Neural cell (in vitro differentiated cells): ENCODE data around the gene TDRD6. TPM values are rescaled to one million over a fixed set of nuclear protein-coding genes. Genes with fewer than 3 reads are reported as not detected.

Source experiments
- H2AFZ ChIP-seq: fragments of 200-600, 300-800 bp; sonication (generic), shearing (Covaris generic); 2 replicates; pipeline ENCODE4 v1.6.0; 2014; ENCODE audit warnings: low read depth, mild to moderate bottlenecking, antibody characterized with exemption, low read length, moderate library complexity
- H3F3A ChIP-seq: fragments of 200-600 bp; shearing (Covaris generic); 2 replicates; pipeline ENCODE4 v1.6.1; 2016; ENCODE audit warnings: mild to moderate bottlenecking, moderate library complexity, mixed read lengths, antibody characterized with exemption, low read length; ENCODE audit not compliant: insufficient read depth, poor library complexity, severe bottlenecking
- H3K27ac ChIP-seq: fragments of 200-600, 300-800 bp; sonication (generic), shearing (Covaris generic); 2 replicates; pipeline ENCODE4 v1.5.1; 2014; ENCODE audit warnings: mild to moderate bottlenecking, low read length, moderate library complexity
- H3K27me3 ChIP-seq: fragments of 300-800, 200-600 bp; sonication (generic), shearing (Covaris generic); 2 replicates; pipeline ENCODE4 v1.6.0; 2014; ENCODE audit warnings: mild to moderate bottlenecking, low read depth, low read length, moderate library complexity; ENCODE audit not compliant: insufficient read depth
- H3K36me3 ChIP-seq: fragments of 300-800, 200-600 bp; sonication (generic), shearing (Covaris generic); 2 replicates; pipeline ENCODE4 v1.5.1; 2014; ENCODE audit warnings: mild to moderate bottlenecking, antibody characterized with exemption, low read length, moderate library complexity; ENCODE audit not compliant: insufficient read depth
- H3K4me2 ChIP-seq: fragments of 300-800, 200-600 bp; sonication (generic), shearing (Covaris generic); 2 replicates; pipeline ENCODE4 v1.6.0; 2014; ENCODE audit warnings: mild to moderate bottlenecking, low read length
- H3K4me3 ChIP-seq: fragments of 300-800, 200-600 bp; sonication (generic), shearing (Covaris generic); 2 replicates; pipeline ENCODE4 v1.5.1; 2014; ENCODE audit warnings: mild to moderate bottlenecking, low read length, moderate library complexity
- H3K79me2 ChIP-seq: fragments of 200-600 bp; shearing (Covaris generic); replicated peaks from 2 replicates; pipeline ENCODE4 v1.6.0; 2014; ENCODE audit warnings: mild to moderate bottlenecking, low read length, moderate library complexity; ENCODE audit not compliant: insufficient read depth
- H3K9ac ChIP-seq: fragments of 300-800, 200-600 bp; sonication (generic), shearing (Covaris generic); 2 replicates; pipeline ENCODE4 v1.6.1; 2016; ENCODE audit warnings: mild to moderate bottlenecking, low read length, mixed read lengths
- H3K9me2 ChIP-seq: fragments of 200-600 bp; shearing (Covaris generic); 2 replicates; pipeline ENCODE4 v1.6.1; 2016; ENCODE audit warnings: mild to moderate bottlenecking, low read length, mixed read lengths; ENCODE audit not compliant: insufficient read depth
- H3K9me3 ChIP-seq: fragments of 200-600, 300-800 bp; sonication (generic), shearing (Covaris generic); 2 replicates; pipeline ENCODE4 v1.6.1; 2016; ENCODE audit warnings: mild to moderate bottlenecking, mixed run types, low read length, moderate library complexity, mixed read lengths
- H4K20me1 ChIP-seq: fragments of 200-600 bp; shearing (Covaris generic); 2 replicates; pipeline ENCODE4 v1.6.1; 2016; ENCODE audit warnings: mild to moderate bottlenecking, mixed run types; ENCODE audit not compliant: insufficient read depth
- CTCF ChIP-seq: fragments of 450-650 bp; IDR thresholded peaks from 2 replicates; pipeline ENCODE4 v1.5.1; 2014; ENCODE audit warnings: antibody characterized with exemption, mild to moderate bottlenecking, moderate library complexity; ENCODE audit not compliant: poor library complexity, severe bottlenecking
- EP300 ChIP-seq: fragments of 450-650 bp; conservative IDR thresholded peaks from 2 replicates; pipeline ENCODE4 v1.6.1; 2014; ENCODE audit warnings: antibody characterized with exemption, mild to moderate bottlenecking, moderate library complexity; ENCODE audit not compliant: poor library complexity, severe bottlenecking
- EZH2 ChIP-seq: fragments of 200-600, 300-800 bp; shearing (Covaris generic), sonication (generic); IDR thresholded peaks from 2 replicates; pipeline ENCODE4 v1.6.1; 2014; ENCODE audit warnings: antibody characterized with exemption, low read length, borderline replicate concordance, mild to moderate bottlenecking; ENCODE audit not compliant: insufficient read depth, poor library complexity, severe bottlenecking
- MXI1 ChIP-seq: fragments of 450-650 bp; conservative IDR thresholded peaks from 2 replicates; pipeline ENCODE4 v1.6.1; 2014; ENCODE audit warnings: antibody characterized with exemption, mild to moderate bottlenecking; ENCODE audit not compliant: poor library complexity, severe bottlenecking
- POLR2AphosphoS5 ChIP-seq: IDR thresholded peaks from 2 replicates; pipeline ENCODE4 v1.6.1; 2012
- RAD21 ChIP-seq: fragments of 450-650 bp; conservative IDR thresholded peaks from 2 replicates; pipeline ENCODE4 v1.6.1; 2014; ENCODE audit warnings: antibody characterized with exemption, mild to moderate bottlenecking, moderate library complexity
- REST ChIP-seq: IDR thresholded peaks from 2 replicates; pipeline ENCODE4 v1.6.1; 2012; ENCODE audit warnings: borderline replicate concordance
- SMC3 ChIP-seq: fragments of 450-650 bp; conservative IDR thresholded peaks from 2 replicates; pipeline ENCODE4 v1.6.1; 2014; ENCODE audit warnings: antibody characterized with exemption, mild to moderate bottlenecking, moderate library complexity; ENCODE audit not compliant: poor library complexity
- TAF1 ChIP-seq: IDR thresholded peaks from 2 replicates; pipeline ENCODE4 v1.6.1; 2012; ENCODE audit warnings: low read depth
- polyA plus RNA-seq: library from polyadenylated mRNA; depleted of rRNA; stranded (reverse); fragments of >200 nt; gene quantifications from 2 replicates; pipeline ENCODE4 v1.2.3, GENCODE V29; 2014

TDRD6 gene
- polyA plus RNA-seq, 1 donor from 2014 or later, result 0.92 TPM

- Histone ChIP-seq H3K9ac (no peak overlapping the region), H3F3A (no peaks in the 10 kb centered on the region), H3K9me2 (no peaks in the 10 kb centered on the region), H3K9me3 (no peaks in the 10 kb centered on the region), H2AFZ (no peak overlapping the region), H3K79me2 (no peaks in the 10 kb centered on the region), H3K36me3 (no peaks in the 10 kb centered on the region), H3K4me3 (no peak overlapping the region), H3K27ac (no peak overlapping the region), H4K20me1 (no peaks in the 10 kb centered on the region), H3K4me2 (no peak overlapping the region), H3K27me3 (no peaks in the 10 kb centered on the region)
- TF ChIP-seq RAD21 (no peak), POLR2AphosphoS5 (no peak), CTCF (no peak), MXI1 (no peak), SMC3 (no peak), TAF1 (no peak), REST (no peak), EZH2 (no peak), EP300 (no peak)
Measured at GRCh38 chr6:46655803-46656202, 31.9 kb upstream of the TDRD6 start.

- Histone ChIP-seq H4K20me1 (no peaks in the 10 kb centered on the region), H3K27me3 (no peaks in the 10 kb centered on the region), H3K4me3 (no peak overlapping the region), H3K27ac (no peak overlapping the region), H3K9ac (no peak overlapping the region), H3K4me2 (no peak overlapping the region), H2AFZ (no peak overlapping the region), H3F3A (no peaks in the 10 kb centered on the region), H3K36me3 (no peaks in the 10 kb centered on the region), H3K9me2 (no peaks in the 10 kb centered on the region), H3K9me3 (no peaks in the 10 kb centered on the region), H3K79me2 (no peaks in the 10 kb centered on the region)
- TF ChIP-seq EZH2 (no peak), EP300 (no peak), MXI1 (no peak), TAF1 (no peak), POLR2AphosphoS5 (no peak), REST (no peak)
Measured at GRCh38 chr6:46657642-46658041, 30.0 kb upstream of the TDRD6 start.
